ENCODE data around the gene RBFOX1.

GRCh38 chr16:7746941-7747340 lies 414.3 kb downstream of the RBFOX1 start:
- TF ChIP-seq CTCF (IDR thresholded peaks at IDR 0.05), result no peak
- TF ChIP-seq POLR2A (IDR thresholded peaks at IDR 0.05), result no peak
